Large intestine (tissue), 3 donors: ENCODE results near the gene PRKCE. TPM values are rescaled to one million over a fixed set of nuclear protein-coding genes. Genes with fewer than 3 reads are reported as not detected.

Experiments
- DNase-seq, 2 donors: peaks; one replicate each; pipeline versions ENCODE4 v3.0.0 to v3.0.0-alpha.2; 2013
- H3K27ac ChIP-seq: one replicate; pipeline ENCODE4 v1.5.1; 2013; ENCODE audit warnings: low read length
- H3K27me3 ChIP-seq: 2 replicates; pipeline ENCODE4 v1.6.1; 2013; ENCODE audit warnings: low read length; ENCODE audit not compliant: control insufficient read depth, insufficient read depth
- H3K36me3 ChIP-seq: 2 replicates; pipeline ENCODE4 v1.6.1; 2013; ENCODE audit warnings: low read length; ENCODE audit not compliant: control insufficient read depth, insufficient read depth
- H3K4me1 ChIP-seq: one replicate; pipeline ENCODE4 v1.6.1; 2013; ENCODE audit warnings: low read length; ENCODE audit not compliant: control insufficient read depth, insufficient read depth
- H3K4me3 ChIP-seq: one replicate; pipeline ENCODE4 v1.5.1; 2013; ENCODE audit warnings: low read length
- H3K9me3 ChIP-seq: one replicate; pipeline ENCODE4 v1.6.1; 2013; ENCODE audit warnings: mild to moderate bottlenecking, low read depth, low read length, moderate library complexity; ENCODE audit not compliant: control insufficient read depth
- WGBS: methylation state at CpG from one replicate; pipeline ENCODE4 v1.1.5; 2013; ENCODE audit warnings: low lambda C conversion rate; ENCODE audit not compliant: insufficient coverage; 5-methylcytosine and 5-hydroxymethylcytosine counted together
- polyA plus RNA-seq: library from polyadenylated mRNA; unstranded; fragments of 120-200 nt; gene quantifications from one replicate; pipeline ENCODE4 v1.2.1, GENCODE V29; 2013

Gene PRKCE
- polyA plus RNA-seq, 1 donor, result 13.0 TPM

DNA sequence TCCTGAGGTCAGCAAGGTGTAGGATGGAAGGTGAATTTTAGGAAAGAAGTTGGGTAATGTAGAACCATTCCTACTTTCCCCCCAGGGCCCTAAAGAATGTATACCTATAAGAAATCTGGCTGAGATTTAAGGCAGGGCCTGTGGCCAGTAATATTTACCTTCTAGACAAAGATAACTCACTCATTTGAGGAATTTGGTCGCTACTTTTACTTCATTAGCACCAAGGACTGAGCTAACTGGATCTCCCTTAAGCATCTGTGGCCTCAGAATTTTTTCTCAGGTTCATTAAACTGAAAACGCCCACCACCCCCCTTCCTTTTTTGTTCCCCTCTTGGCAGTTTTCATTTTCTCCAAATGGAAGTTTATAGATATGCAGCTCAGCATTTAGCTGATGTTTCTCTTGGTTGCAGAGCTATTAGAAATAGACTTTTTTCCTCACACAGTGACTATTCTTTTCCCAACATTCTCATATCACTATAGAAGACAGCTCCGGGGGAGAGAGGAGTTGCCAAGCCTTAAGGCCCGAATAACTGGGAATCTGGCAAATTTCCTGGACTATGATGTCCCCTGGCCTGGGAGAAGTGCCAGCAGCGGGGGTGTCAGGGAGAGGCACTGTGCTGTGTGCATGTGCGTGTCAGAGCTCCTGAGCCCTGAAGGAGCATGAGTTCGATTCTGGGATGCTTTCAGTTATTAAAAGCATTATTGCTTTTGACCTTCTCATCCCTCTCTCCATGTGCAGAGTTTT lies 310.9 kb downstream of the PRKCE start:
- H3K4me1 ChIP-seq, result peaks cover 31% of the 10 kb centered on the region
- H3K9me3 ChIP-seq, result no peaks in the 10 kb centered on the region
- DNase-seq, result peak in 1 of 2 donors; percentile 26
- WGBS, result no CpG with 5 or more reads among the region's 7 CpGs
- H3K36me3 ChIP-seq, result no peaks in the 10 kb centered on the region
- H3K27me3 ChIP-seq, result no peaks in the 10 kb centered on the region
- no peak overlapping the region for H3K27ac ChIP-seq
- no peak overlapping the region for H3K4me3 ChIP-seq

DNA sequence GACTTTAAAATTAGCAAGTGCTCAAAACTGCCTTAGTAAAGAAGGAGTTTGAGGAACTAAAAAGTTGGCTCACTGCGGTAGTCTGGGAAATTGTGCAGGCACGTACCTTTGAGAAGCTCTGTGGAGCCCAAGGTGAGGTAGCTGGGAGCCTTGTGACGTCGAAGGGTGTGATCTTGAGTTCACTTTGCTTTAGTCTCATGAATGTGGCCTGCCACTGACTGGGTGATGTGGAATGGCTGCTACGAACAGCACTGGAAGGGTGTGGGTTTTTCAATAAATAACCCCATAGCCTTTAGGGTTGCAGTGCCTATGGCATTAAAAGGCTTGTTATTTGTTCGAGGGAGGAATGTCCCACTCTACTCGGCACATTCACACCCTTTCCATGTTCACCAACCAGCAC lies 312.3 kb downstream of the PRKCE start:
- WGBS, result no CpG with 5 or more reads among the region's 7 CpGs
- Histone ChIP-seq H3K9me3 (no peaks in the 10 kb centered on the region), H3K36me3 (no peaks in the 10 kb centered on the region), H3K27me3 (no peaks in the 10 kb centered on the region), H3K4me3 (no peak overlapping the region), H3K4me1 (peaks cover 30% of the 10 kb centered on the region), H3K27ac (no peak overlapping the region)
- DNase-seq, result no peak

DNA sequence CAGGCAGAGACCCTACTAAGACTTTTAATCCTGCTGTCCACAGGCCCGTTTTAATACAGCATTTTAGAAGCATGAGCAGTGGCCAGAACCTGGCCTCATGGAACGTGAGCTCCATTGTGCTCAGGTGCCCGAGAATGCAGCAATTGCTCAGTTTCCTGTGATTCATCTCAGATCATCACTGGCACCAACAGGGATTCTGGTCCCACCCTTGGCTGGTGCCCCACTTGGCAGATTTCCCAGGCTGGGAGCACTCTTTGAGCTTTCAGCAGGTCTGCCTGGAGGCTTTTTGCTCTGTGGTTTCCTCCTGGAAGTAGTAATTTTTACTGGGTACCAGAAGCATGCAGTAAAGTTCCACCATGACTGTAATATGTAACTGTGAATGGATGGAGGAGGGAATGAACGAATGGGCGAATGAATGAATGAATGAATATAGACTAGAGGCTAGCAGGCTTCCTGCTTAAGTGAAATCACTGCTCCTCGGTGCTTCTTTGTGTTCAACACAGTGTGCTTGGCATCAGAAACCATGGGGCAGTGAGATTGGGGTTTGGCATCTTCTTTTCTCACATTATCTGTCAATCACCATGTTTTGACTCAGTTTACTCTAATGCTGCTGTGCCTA lies 312.9 kb downstream of the PRKCE start:
- Histone ChIP-seq H3K9me3 (no peaks in the 10 kb centered on the region), H3K27ac (no peak overlapping the region), H3K4me3 (no peak overlapping the region), H3K4me1 (peaks cover 25% of the 10 kb centered on the region), H3K27me3 (no peaks in the 10 kb centered on the region), H3K36me3 (no peaks in the 10 kb centered on the region)
- DNase-seq, result peak in 1 of 2 donors; percentile 45
- no CpG with 5 or more reads among the region's 6 CpGs for WGBS

DNA sequence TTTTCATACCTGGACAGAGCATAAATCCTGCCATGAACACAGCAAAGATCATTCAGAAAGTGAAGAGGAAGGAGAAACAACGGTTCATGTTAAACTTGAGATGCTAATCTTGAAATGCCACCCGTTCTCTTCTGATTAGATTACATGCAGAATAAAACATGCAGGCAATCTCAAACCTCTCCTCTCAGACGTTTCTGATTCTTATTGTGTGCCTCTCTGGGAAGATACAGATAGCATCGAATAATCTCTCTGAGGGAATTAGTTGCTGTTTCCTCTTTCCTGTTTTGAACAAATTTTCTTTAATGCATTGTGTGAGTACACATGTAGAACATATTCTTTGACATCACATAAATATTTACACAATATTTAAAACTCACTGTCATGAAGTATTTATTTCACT lies 313.4 kb downstream of the PRKCE start:
- Histone ChIP-seq H3K27ac (no peak overlapping the region), H3K4me1 (peaks cover 19% of the 10 kb centered on the region), H3K27me3 (no peaks in the 10 kb centered on the region), H3K9me3 (no peaks in the 10 kb centered on the region), H3K4me3 (no peak overlapping the region), H3K36me3 (no peaks in the 10 kb centered on the region)
- WGBS, result 33% methylated on average over 1 of the region's 4 CpGs
- DNase-seq, result no peak

DNA sequence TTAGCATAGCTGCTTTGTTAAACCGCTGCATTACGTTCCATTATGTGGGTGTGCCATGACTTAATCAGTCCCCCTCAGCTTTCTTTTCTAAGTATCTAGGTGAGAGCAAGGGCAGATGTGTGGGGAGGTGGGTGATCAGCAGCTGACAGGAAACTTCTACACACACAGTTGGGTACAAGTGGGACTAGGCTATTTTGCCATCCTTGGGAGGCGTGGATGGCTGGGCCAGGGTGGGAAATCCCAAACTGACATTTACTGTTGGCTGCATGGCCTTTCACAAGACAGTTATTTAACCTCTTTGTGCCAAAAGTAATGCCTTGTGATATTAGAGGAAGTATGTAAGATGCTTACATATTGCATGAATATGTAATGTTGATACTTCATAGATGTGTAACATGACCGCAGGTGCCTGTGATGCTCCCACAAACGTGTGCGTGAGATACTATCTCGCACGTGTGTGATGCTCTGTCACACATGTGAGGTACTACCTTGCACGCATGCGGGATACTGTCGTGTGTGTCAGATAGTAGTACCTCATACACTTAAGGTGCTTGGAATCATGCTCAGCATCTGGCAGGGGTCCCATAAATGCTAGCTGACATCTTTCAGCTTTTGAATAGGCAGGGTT lies 314.5 kb downstream of the PRKCE start:
- Histone ChIP-seq H3K27ac (no peak overlapping the region), H3K4me3 (no peak overlapping the region), H3K36me3 (no peaks in the 10 kb centered on the region), H3K9me3 (no peaks in the 10 kb centered on the region), H3K27me3 (no peaks in the 10 kb centered on the region), H3K4me1 (peaks cover 8% of the 10 kb centered on the region)
- DNase-seq, result no peak
- no CpG with 5 or more reads among the region's 11 CpGs for WGBS

DNA sequence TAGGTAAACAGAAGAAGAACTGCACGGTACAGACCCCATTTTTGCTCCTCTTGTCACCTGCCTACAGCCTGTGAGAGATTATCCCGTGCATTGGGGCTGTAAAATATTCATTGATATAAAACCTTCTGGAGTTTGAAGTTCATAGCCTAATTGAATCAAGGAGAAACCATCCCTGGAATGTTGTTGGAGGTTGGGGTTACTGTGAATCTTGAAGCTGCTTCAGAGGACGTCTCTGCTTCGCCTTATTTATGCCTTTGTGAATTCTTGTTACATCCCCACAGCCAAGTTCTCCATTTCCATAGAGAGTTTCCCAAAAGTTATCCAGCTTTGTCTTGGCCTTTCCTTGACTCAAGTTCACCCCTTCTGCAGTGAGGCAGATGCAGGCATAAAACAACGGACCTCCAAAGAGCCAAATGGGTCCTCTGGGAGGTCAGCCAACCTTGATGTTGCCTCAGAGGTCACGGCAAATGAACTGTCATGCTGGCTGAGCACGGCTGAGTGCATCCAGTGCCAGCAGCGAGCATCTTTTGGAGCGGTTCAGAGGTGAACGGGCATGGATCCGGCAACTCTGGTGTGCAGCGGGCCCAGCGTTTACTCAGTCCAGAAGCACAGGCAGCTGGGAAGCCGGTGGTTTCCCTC lies 317.6 kb downstream of the PRKCE start:
- Histone ChIP-seq H3K4me1 (no peaks in the 10 kb centered on the region), H3K36me3 (no peaks in the 10 kb centered on the region), H3K27me3 (no peaks in the 10 kb centered on the region), H3K4me3 (no peak overlapping the region), H3K27ac (no peak overlapping the region), H3K9me3 (no peaks in the 10 kb centered on the region)
- DNase-seq, result no peak
- WGBS, result no CpG with 5 or more reads among the region's 14 CpGs

DNA sequence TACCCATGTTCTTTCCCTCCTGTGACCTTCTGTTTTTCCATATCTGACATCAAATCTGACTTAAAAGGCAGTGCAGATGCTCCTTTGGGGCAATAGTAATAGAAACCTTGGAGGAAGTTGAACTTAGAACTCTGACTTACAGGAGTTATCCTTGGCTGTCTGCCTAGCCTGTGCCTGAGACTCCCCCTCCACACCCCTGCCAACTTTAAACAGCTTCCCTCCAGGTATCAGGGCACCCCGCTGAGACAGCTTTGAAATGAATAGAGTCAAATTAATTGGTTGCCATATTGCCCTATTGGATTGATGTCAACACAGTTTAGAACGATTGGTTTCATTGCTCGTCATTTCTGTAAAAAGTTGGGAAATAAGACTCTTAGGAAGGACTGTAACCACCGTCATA lies 322.0 kb downstream of the PRKCE start:
- no peaks in the 10 kb centered on the region for H3K27me3 ChIP-seq
- no peak overlapping the region for H3K27ac ChIP-seq

DNA sequence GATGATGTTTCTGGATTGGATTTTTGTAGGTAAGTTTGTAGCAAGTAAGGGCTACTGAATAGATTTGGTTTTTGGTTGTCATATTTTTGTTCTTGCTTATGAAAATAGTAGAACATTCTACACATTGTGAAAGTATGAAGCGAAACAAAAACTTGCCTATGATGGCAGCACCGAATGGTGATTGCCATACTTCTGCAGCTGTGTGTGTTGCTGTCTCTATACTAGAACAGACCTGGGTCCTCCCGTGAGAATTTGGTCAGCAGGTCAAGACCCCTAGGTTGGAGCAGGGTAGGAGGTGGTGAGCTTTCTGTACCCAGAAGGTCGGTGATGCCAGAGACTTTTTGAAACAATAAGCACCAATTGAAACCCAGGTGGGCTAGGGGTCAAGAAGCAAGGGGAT lies 322.6 kb downstream of the PRKCE start:
- WGBS, result no CpG with 5 or more reads among the region's 4 CpGs
- H3K27me3 ChIP-seq, result no peaks in the 10 kb centered on the region
- no peaks in the 10 kb centered on the region for H3K4me1 ChIP-seq
- DNase-seq, result no peak
- no peaks in the 10 kb centered on the region for H3K36me3 ChIP-seq
- no peak overlapping the region for H3K27ac ChIP-seq
- no peaks in the 10 kb centered on the region for H3K9me3 ChIP-seq
- H3K4me3 ChIP-seq, result no peak overlapping the region

More for the DNA sequence above, 322.0 kb downstream of the PRKCE start:
- H3K4me1 ChIP-seq, result no peaks in the 10 kb centered on the region
- no peak for DNase-seq
- 58% methylated on average over 2 of the region's 4 CpGs for WGBS
- H3K4me3 ChIP-seq, result no peak overlapping the region
- no peaks in the 10 kb centered on the region for H3K9me3 ChIP-seq
- H3K36me3 ChIP-seq, result no peaks in the 10 kb centered on the region

DNA sequence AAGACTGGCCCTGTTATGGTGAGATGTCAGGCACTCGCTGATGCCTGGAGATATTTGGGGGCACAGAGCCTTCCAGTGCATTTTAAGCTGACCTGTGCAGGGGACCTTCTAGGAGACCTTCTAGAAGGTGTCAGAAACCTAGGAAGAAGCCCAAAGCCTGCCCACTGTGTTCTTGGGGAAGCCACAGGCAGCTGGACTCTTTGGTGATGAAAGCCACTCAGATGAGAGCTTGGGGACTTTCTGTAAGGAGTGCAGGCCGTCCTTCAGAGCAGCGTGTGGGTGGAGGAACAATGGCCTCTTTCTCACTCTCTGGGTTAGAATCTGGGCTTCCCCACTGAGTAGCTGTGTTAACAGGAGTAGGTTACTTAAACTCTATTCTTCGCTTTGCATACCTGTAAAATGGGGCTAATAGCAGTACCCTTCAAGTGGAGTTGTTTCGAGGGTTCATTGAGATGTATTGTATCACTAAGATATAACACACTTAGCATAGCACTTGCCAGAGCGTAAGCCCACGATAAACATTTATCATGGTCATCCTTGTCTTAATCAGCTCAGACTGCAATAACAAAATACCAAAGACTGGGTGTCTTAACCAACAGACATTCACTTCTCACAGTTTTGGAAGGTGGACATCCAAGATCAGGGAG lies 323.4 kb downstream of the PRKCE start:
- no peak overlapping the region for H3K27ac ChIP-seq
- WGBS, result no CpG with 5 or more reads among the region's 7 CpGs
- H3K4me3 ChIP-seq, result no peak overlapping the region
- no peaks in the 10 kb centered on the region for H3K9me3 ChIP-seq
- H3K4me1 ChIP-seq, result no peaks in the 10 kb centered on the region
- H3K27me3 ChIP-seq, result no peaks in the 10 kb centered on the region
- DNase-seq, result no peak
- H3K36me3 ChIP-seq, result no peaks in the 10 kb centered on the region
